ENCODE results near the gene OXSR1. TPM values are rescaled to one million over a fixed set of nuclear protein-coding genes. Genes with fewer than 3 reads are reported as not detected.

Gene OXSR1
- 24.0 and 32.1 TPM in 2 replicates for total RNA-seq

DNA sequence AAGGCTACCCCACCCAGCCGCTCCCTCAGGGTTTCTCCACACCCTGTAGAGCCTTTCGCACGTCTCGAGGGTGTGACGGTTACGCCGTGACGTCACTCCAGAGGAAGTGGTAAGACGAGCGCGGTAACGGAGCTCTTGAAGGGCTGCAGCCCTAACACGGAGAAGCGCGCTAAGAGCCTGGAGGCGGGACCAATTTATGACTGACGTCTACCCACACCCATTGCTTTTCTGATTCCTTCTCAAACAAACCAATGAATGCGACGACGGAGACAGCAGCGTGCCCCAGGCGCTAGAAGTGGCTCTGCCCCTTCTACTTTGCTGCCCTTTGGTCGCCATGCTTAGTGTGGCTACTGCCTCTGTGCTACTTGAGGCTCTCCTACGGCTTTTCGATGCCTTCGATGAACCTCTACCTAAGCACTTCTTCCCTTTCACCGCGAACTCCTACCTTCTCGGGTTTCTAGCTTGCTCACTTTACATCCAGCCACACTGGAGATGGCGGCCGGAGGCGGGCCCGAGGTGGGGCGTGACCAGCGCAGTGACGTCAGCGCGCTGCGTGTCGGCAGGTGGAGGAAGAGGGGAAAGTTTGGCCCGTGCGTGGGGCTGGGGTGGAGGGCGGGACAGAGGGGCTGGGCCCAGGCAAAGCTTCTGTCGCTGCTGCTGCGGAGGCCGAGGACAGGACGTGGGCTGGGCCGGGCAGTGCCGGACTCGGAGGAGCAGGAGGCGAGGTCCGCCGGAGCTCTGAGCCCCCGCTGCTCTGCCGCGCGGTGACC is at the start of gene OXSR1:
TSS of gene OXSR1 (plus strand) at position 586 of the 770 bp plus-strand sequence. CDS start 340 bp downstream, outside the sequence.
- DNase-seq (ENCODE audit: low read depth in 2 of 2): peak; percentile 100

DNA sequence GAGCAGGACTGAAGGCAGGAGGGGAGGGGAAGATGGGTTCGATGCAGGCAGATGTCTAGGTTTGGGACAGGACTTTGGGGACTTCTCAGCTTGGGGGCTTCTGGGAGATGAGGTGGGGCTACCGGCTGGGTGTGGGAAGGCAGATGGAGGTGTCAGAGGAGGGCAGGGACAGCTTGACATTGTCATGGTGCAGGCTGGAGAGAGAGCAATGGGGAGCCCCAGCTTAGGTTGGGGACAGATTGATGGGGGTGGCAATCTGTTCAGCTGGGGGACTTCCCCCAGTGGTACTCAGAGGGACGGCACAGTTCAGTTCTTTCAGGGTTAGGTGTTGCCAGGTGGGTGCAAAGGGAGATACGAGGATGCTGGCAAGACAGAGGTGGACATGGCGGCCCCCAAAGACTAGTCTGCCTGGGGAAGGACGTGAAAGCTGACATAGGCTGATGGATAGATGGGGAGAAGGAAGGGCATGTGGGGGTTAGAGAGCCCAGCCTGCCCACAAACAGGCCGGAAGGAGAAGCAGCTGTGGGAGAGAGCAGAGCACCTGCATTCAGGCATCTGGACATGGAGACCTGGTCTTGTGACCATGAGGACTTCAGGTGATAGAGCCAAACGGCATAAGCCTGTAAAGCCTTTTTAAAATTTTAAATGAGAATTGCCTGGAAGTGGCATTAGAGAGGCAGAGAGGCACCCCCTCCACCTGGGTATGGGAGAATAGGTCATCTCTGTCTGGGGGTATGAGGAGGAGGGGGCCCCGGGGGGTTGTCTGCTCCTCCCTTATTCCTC is 49.5 kb upstream of the OXSR1 start:
- no peak for DNase-seq (ENCODE audit: low read depth in 2 of 2)

DNA sequence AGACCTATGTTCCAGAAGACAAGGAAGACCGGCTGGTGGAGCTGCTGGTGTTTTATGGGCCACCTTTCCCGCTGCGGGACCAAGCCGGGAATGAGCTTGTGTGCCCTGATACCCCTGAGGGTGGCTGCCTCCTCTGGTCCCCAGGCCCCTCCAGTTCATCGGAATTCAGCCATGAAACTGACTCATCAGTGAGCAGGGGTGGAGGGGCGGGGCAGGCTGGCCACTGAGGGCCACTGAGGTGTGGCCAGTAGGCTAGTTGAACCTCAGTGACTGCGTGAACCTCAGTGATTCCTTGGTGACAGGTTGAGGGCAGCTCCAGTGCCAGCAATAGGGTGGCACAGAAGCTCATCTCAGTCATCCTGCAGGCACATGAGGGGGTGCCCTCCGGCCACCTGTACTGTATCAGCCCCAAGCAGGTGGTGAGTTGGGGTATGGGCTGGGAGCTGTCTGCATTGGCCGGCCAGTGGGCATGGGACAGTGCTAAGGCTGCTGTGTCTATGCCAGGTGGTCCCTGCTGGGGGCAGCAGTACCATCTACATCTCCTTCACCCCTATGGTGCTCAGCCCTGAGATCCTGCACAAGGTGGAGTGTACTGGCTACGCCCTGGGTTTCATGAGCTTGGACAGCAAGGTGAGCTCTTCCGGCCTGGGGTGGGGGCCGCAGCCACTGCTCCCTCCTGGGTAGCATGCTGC is 48.7 kb upstream of the OXSR1 start:
- DNase-seq (ENCODE audit: low read depth in 2 of 2): no peak

DNA sequence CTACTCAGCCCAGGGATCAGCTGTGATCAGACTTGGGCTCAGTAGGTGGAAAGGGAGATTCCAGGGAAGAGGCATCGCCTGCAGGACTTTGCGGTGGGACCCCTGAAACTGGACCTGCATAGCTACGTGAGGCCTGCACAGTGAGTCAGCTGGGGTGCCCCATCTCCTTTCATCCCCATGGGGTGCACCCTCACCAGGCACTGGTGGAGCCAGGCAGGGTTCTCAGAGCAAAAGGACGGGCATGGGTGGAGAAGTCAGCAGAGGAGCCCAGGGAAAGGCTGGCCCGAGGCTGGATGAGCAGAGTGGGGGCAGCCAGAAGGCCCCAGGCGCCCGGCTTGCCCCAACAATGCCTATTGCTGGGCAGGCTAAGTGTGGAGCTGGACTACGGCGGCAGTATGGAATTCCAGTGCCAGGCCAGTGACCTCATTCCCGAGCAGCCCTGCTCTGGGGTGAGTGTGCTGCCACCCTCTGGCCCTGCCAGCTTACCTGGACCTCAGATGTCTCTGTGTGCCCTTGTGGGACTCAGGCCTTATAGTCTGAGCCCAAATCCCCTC is 48.1 kb upstream of the OXSR1 start:
- DNase-seq (ENCODE audit: low read depth in 2 of 2): no peak

DNA sequence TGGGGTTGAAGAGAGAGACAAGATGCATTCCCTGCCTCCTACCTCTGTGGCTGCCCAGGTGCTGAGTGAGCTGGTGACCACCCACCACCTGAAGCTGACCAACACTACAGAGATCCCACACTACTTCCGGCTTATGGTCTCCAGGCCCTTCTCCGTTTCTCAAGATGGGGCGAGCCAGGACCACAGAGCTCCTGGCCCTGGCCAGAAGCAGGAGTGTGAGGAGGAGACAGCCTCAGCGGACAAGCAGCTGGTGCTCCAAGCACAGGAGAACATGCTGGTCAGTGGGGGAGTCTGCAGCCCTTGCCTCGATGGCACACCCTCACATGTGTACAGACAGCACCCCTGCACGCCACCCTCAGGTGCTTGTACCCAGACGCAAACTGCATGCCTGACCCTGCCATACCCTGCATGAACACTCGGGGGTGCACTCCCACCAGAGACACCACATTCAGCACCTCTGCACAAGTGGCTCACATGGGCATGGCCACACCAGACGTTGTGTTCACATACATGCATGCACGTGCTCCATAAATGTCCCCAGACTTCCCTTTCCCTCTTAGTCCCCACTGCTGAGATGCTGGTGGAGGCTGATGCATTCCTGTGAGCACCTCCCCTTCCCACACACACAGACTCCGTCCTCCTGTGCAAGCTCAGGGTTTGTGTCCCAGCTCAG is 47.5 kb upstream of the OXSR1 start:
- peak; percentile 72 for DNase-seq (ENCODE audit: low read depth in 2 of 2)

DNA sequence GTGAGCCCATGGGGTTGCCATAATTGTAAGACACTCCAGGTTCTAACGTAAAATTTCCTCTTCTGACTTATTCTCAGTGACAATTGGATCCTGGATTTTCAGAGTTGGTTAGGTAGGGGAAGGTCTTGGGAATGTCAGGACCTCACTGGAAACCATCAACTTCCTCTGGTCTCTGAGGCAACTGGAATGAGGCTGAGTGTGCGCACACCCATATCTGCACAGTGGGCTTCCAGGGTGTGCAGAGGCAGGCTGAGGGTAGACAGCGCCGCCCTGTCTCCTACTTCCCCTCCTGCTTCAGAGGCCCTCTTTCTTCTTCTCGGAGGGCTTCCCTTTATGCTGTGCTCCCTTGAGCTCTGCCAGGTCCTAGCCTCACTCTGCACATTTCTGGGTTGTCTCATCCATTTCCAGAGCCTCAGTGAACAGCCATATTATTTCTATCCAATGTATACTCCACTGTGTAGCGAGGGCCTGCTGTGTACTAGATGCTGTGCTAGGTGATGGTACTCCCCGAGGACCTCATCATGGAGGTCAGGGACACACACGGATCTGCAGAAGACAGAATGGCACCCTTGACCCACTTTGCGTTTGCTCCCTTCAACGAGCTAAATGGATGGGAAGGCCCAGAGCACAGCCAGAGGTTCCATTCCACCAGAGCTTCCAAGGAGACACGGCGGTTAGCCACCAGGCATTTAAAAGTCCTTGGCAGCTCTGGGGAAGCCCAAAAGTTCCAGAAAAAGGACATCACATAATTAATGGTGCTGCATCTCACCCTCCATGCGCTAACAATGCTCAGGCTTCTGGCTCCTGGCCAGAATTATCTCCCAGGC is 46.7 kb upstream of the OXSR1 start:
- no peak for DNase-seq (ENCODE audit: low read depth in 2 of 2)

DNA sequence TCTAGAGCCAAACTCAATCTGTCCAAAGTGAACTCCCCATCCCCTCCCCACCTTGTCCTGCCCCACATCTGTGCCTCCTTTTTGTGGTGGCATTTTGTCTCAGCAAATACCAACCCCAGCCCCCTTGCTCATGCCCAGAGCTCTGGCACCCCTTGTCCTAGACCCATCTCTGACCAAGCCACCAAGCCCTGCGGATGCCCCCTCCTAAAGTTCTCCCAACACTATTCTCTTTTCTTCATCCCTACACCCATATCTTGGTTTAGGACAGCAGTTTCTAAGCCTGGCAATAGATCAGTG is 46.1 kb upstream of the OXSR1 start:
- no peak for DNase-seq (ENCODE audit: low read depth in 2 of 2)

DNA sequence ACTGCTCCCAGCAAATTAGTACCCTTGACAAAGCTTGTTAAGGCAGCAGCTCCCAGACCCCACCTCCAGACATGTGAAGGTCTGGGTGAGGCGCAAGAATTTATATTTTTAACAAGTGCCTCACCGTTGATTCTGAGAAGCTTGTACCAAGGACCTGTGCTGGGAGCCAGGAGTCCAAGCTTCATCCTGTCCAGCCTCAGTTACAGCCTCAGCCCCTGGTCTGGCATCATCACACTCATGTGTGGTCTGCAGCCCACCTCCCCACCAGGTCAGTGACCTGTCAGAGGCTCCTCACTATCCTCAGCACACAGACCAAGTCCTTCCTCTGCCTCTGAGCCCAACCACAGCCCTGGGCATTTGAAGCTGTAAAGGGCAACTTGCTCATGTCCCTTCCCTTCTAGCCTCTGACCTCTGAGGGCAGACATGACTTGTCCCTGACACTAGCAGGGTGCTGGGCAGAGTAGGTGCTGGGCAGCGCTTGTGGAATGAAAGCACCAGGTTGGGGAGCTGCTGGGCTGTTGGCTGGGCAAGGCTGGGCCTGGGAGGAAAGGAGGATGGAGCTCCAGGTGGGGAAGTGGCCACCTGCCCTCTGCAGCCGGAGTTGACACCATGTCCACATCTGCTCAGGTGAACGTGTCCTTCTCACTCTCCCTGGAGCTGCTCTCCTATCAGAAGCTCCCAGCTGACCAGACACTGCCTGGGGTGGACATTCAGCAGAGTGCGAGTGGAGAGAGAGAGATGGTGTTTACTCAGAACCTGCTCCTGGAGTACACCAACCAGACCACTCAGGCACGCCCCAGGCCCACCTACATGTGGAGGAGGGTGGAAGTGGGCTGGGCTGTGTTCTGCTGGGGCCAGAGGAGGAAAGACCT is 45.3 kb upstream of the OXSR1 start:
- DNase-seq (ENCODE audit: low read depth in 2 of 2): no peak

DNA sequence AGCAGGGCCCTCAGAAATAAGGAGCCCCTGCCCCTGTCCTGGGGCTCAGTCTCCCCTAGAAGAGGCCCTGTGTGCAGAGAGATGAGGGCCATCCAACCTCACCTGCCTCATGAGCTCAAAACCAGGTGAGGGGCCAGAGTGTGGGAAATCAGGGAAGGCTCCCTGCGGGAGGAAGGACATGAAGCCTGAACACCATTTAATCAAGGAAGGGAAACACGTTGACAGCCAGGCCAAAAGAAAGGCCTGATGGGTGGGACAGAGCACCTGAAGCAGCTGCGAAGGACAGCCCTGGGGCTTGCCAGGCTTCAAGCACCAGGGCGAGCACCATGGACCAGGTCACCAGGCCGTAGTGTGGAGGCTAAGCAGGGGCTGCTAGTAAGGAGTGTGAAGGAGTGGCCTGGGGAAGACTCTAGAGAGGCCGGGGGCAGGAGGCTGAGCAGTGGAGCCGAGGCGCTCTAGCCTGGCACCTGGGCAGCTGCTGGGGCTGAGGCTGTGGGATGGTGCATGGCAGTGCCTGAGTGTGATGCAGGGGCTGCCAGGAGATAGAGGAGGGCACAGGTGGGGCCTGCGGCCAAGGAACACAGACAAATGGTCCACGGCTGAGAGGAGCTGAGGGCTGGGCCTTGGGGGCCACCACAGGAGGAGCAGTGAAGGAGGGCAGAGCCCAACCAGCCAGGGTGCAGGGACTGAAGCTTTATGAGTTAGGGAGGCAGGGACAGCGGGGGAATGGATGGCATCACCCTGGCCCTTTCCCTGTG is 44.5 kb upstream of the OXSR1 start:
- DNase-seq (ENCODE audit: low read depth in 2 of 2): no peak

DNA sequence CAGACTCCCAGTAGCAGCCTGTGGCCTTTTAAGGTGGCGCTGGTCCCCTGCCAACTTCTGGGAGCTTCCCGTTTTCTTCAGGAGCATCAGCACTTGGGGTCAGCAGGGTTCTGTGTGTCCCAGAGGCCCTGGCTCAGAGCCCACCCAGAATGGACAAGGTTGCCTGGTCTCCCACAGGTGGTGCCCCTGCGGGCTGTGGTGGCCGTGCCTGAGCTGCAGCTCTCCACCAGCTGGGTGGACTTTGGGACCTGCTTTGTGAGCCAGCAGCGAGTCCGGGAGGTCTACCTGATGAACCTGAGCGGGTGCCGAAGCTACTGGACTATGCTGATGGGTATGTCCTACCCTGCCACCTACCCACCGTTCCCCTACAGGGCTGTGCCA is 43.9 kb upstream of the OXSR1 start:
- no peak for DNase-seq (ENCODE audit: low read depth in 2 of 2)

DNA sequence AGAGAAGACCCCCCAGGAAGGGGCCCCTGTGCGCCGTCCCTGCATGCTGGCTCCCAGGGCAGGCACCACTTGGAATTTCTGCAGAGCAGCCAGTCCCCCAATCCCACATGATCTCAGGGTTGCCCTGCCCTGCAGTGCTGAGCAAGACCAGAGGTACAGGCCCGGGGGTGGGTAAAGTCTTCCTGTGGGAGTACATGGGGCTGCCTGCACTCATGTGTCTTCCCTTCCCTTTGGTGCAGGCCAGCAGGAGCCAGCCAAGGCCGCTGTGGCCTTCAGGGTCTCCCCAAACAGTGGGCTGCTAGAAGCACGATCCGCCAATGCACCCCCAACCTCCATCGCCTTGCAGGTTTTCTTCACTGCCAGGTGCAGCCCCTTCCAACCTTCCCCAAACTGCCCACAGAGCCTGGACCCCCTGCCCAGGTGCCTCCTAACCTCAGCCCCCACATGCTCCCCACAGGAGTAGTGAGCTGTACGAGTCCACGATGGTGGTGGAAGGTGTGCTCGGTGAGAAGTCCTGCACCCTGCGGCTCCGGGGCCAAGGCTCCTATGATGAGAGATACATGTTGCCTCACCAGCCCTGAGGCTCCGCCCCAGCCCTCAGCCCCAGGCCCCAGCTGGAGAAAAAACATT is 43.4 kb upstream of the OXSR1 start:
- no peak for DNase-seq (ENCODE audit: low read depth in 2 of 2)

DNA sequence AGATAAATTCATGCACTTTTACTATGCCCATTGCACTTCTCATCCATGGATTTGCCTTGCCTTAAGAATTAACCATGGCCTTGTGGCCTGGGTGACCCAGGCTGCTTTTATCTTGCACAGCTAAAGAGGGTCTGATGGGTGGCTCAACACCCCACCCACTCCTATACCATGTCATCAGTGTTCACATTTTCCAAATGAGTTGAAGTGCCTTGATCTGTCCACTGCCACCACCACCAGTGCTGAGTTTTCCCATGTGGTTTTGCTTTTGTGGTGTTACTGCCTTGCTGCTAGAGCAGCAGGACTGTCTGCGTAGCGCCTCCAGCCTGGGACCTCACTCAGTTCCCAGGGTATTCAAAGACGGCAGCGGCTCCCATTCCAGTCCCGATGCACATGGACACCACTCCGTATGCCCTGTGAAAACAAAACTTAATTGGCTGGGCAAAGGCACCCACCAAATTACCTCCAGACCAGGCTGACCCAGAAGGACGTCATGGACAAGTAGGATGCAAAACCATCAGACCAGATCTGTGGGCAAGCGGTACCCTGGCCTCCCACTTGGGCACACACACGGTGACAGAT is 42.5 kb upstream of the OXSR1 start:
- DNase-seq (ENCODE audit: low read depth in 2 of 2): no peak

DNA sequence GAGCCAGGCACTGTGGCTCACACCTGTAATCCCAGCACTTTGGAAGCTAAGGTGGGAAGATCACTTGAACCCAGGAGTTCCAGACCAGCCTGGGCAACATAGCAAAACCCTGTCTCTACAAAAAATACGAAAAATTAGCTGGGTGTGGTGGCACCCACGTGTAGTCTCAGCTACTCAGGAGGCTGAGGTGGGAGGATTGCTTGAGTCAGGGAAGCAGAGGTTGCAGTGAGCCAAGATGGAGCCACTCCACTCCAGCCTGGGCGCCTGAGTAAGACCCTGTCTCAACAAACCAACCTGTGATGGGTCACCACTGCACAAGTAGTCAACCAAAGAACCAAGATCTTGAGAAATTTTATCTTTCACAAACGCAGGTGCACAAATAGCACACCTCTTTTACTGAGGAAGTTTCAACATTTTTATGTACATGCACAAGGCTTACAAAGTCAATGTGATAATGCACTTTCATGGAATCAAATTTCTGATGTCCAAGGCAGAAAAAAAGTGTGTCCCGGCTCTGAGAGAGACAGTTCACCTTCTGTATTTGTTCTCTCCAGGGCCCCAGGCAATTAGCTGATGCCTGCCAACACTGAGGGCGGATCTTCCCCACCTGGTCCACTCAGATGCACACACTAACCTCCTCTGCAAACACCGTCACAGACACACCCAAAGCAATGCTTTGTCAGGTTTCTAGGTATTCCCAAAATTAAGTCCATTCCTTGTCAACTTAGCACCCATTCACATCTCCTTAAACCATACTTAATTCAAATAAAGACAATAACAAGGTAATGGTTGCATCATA is 40.8 kb upstream of the OXSR1 start:
- DNase-seq (ENCODE audit: low read depth in 2 of 2): no peak

DNA sequence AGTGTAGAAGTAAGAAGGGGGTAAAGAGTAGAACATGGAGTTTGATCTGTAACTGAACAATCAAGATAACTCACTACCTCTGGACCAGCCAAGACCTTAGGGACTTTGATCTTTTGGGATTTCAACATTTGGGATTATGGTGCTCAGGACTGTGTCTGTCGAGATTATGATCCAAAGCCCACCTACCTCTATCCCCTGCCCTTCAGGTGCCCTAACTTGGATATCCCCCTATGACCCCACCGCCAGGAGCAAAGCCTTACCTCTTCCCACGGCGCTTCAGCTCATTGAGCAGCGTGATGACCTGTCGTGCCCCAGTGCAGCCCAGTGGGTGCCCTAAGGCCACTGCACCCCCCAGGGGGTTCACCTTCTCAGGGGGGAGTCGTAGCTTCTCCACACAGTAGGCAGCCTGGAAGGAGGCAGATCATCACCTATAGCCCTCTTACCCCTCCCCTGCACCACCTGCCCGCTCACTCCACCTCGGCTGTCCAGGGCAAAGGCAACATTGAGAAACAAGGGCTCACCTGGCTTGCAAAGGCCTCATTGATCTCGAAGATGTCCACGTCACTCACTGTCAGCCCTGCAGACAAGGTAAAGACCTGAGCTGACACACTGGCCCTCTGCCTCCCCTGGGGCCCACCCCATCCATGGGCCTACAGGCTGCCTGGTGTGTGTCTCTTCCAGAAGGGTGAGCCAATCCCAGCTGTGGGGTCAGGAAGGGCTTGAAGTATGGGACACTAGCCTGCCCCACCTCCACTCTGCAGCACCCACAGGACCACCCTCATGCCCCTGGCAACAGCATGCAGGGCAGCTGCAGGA is 39.8 kb upstream of the OXSR1 start:
- DNase-seq (ENCODE audit: low read depth in 2 of 2): no peak

DNA sequence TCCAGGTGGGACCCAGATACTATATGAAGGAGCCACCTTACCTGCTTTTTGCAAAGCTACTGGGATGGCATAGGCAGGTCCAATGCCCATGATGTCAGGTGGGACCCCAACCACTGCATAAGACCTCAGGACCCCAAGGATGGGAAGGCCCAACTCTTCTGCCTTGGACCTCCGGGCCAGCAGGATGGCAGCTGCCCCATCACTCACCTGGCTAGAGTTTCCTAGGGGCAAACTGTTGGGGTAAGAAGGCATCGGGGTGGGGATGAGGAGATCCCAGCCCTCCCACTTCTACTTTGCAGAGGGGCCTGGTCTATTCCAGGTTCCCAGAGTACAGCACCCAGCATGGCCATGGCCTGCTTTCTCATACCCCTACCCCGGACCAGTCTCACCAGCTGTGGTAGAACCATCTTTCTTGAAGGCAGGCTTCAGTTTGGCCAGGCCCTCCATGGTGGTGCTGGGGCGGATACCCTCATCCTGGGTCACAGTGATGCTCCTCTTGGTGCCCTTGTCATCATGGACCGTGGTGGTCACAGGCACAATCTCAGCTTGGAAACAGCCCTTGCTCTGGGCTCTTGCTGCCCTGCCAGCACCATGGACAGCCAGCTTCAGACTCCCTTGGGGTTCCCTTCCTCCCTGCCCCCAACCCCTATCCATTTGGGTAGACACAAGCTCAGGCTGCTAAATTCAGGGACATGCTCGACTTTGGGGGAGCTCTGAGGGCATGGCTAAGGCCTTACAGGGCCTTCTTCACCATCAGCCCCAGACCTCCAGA is 39.0 kb upstream of the OXSR1 start:
- DNase-seq (ENCODE audit: low read depth in 2 of 2): no peak

Data from lung microvascular endothelial cell (primary cell).